Thymus (tissue), 14 donors: ENCODE results near the gene STK40. TPM values are rescaled to one million over a fixed set of nuclear protein-coding genes. Genes with fewer than 3 reads are reported as not detected.

Experiments
- DNase-seq, 9 donors: peaks; one replicate each; pipeline ENCODE4 v3.0.0-alpha.2; 2013; ENCODE audit warnings: low spot score in 9 of 9, low read depth in 6 of 9, missing footprints in 1 of 9
- H3K27ac ChIP-seq, 2 donors: one replicate each; pipeline ENCODE4 v1.5.1; 2013; ENCODE audit warnings: control low read depth in 1 of 2, low read depth in 1 of 2, low read length in 1 of 2, mild to moderate bottlenecking in 1 of 2, moderate library complexity in 1 of 2
- H3K27me3 ChIP-seq, 2 donors: one replicate each; pipeline ENCODE4 v1.5.1; 2013; ENCODE audit warnings: low read length in 1 of 2; ENCODE audit not compliant: control insufficient read depth in 2 of 2, insufficient read depth in 1 of 2
- H3K36me3 ChIP-seq, 2 donors: one replicate each; pipeline ENCODE4 v1.5.1; 2013; ENCODE audit warnings: low read length in 1 of 2, mild to moderate bottlenecking in 1 of 2, moderate library complexity in 1 of 2; ENCODE audit not compliant: control insufficient read depth in 2 of 2, insufficient read depth in 2 of 2
- H3K4me1 ChIP-seq, 2 donors: one replicate each; pipeline ENCODE4 v1.5.1; 2013; ENCODE audit warnings: low read length in 2 of 2; ENCODE audit not compliant: control insufficient read depth in 2 of 2, insufficient read depth in 2 of 2
- H3K4me3 ChIP-seq, 2 donors: one replicate each; pipeline ENCODE4 v1.5.1; 2013; ENCODE audit warnings: low read length in 2 of 2, control low read depth in 1 of 2, mild to moderate bottlenecking in 1 of 2
- H3K9me3 ChIP-seq, 2 donors: one replicate each; pipeline ENCODE4 v1.5.1; 2013; ENCODE audit warnings: low read length in 1 of 2, mild to moderate bottlenecking in 1 of 2; ENCODE audit not compliant: control insufficient read depth in 2 of 2, insufficient read depth in 1 of 2
- WGBS: extraction: QIAGEN DNeasy Blood & Tissue Kit; methylation state at CpG from one replicate; pipeline ENCODE4 v1.1.7; 2013; 5-methylcytosine and 5-hydroxymethylcytosine counted together
- long read RNA-seq, 10 donors: transcript quantifications; one replicate each; lab custom pipeline, GENCODE V29; 2026
- polyA plus RNA-seq: library from polyadenylated mRNA; stranded (reverse); fragments of 200-250 nt; gene quantifications from one replicate; pipeline ENCODE4 v1.2.3, GENCODE V29; 2013
- total RNA-seq: library from RNA; stranded (reverse); fragments of 120-200 nt; gene quantifications from one replicate; pipeline ENCODE4 v1.2.4, GENCODE V29; 2013
- donor health status: healthy.

STK40 gene
- total RNA-seq (17.6 TPM), polyA plus RNA-seq (20.7 TPM)
- long read RNA-seq, donor 1, result 0 reads
- long read RNA-seq, donor 2, transcript STK40-204 (11 exons, 3,621 nt), result major isoform, 11 of 11 reads
- long read RNA-seq, donor 2, partial matches to known transcripts, result 0 of 11 reads
- long read RNA-seq, donor 2, other reads (novel, unspliced or antisense), result 0 of 11 reads
- long read RNA-seq, donor 3, transcript STK40-204 (11 exons, 3,621 nt), result major isoform, 9 of 10 reads
- long read RNA-seq, donor 3, partial matches to known transcripts, result 0 of 10 reads
- long read RNA-seq, donor 3, other reads (novel, unspliced or antisense), result 0 of 10 reads
- long read RNA-seq, donor 4, partial matches to known transcripts, result 0 of 1 reads
- long read RNA-seq, donor 4, other reads (novel, unspliced or antisense), result 0 of 1 reads
- long read RNA-seq, donor 5, transcript STK40-204 (11 exons, 3,621 nt), result major isoform, 6 of 7 reads
- long read RNA-seq, donor 5, partial matches to known transcripts, result 0 of 7 reads
- long read RNA-seq, donor 5, other reads (novel, unspliced or antisense), result 0 of 7 reads
- long read RNA-seq, donor 6, partial matches to known transcripts, result 0 of 2 reads
- long read RNA-seq, donor 6, other reads (novel, unspliced or antisense), result 0 of 2 reads
- long read RNA-seq, donor 7, partial matches to known transcripts, result 0 of 2 reads
- long read RNA-seq, donor 7, other reads (novel, unspliced or antisense), result 0 of 2 reads
- long read RNA-seq, donor 8, partial matches to known transcripts, result 0 of 2 reads
- long read RNA-seq, donor 8, other reads (novel, unspliced or antisense), result 0 of 2 reads
- long read RNA-seq, donor 9, partial matches to known transcripts, result 0 of 4 reads
- long read RNA-seq, donor 9, other reads (novel, unspliced or antisense), result 0 of 4 reads
- long read RNA-seq, donor 10, transcript STK40-204 (11 exons, 3,621 nt), result major isoform, 6 of 6 reads
- long read RNA-seq, donor 10, partial matches to known transcripts, result 0 of 6 reads
- long read RNA-seq, donor 10, other reads (novel, unspliced or antisense), result 0 of 6 reads

GRCh38 chr1:36385410-36386264 is at the start of gene STK40:
Gene STK40, minus strand, starts transcription at chr1:36385924. Its CDS starts 24,592 bp downstream, at chr1:36361332.
- whole genome bisulfite sequencing, result under 1% methylated on average over 82 of the region's 82 CpGs
- Histone ChIP-seq H3K27me3 (no peaks in the 10 kb centered on the region), H3K4me1 (peaks cover 11 to 26% of the 10 kb centered on the region in 2 donors), H3K4me3 (peak within 1 kb of the TSS; percentile 67 to 74), H3K36me3 (peaks cover 3 to 4% of the 10 kb centered on the region in 2 donors), H3K27ac (peak within 1 kb of the TSS; percentile 79 to 90), H3K9me3 (no peaks in the 10 kb centered on the region)
- DNase-seq, result peak; percentile 94 to 99 (median 97)

- H3K9me3 ChIP-seq, result no peaks in the 10 kb centered on the region
- DNase-seq, result no peak
- no peaks in the 10 kb centered on the region for H3K4me1 ChIP-seq
- WGBS, result 72% methylated on average over 1 of the region's 1 CpG
- H3K27ac ChIP-seq, result no peak overlapping the region
- H3K4me3 ChIP-seq, result no peak overlapping the region
- H3K27me3 ChIP-seq, result no peaks in the 10 kb centered on the region
- H3K36me3 ChIP-seq, result no peaks in the 10 kb centered on the region
Observed at GRCh38 chr1:36433102-36433501, 47.4 kb upstream of the STK40 start.

DNA sequence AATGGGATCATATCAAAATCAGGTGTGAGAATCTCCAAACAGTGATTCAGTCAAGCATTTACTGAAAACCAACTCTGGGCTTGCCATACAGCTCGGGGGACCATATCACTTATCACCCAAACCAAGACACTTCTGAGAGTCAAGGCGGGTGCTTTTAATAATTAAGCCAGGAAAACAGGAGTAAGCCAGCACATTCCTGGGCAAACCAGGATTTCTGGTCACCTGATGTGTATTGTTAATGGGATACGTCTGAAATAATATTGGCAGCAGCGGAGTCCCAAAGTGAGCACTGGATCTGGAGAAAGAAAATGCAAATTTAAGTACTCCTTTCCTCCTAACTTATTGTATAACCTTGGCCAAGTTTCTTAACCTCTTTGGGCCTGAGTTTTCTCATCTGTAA is 46.9 kb upstream of the STK40 start:
- Histone ChIP-seq H3K27ac (no peak overlapping the region), H3K36me3 (no peaks in the 10 kb centered on the region)
- WGBS, result 99% methylated on average over 4 of the region's 4 CpGs

GRCh38 chr1:36425791-36426190 is 40.1 kb upstream of the STK40 start:
- peaks cover 0 to 4% of the 10 kb centered on the region in 2 donors for H3K36me3 ChIP-seq
- H3K27me3 ChIP-seq, result no peaks in the 10 kb centered on the region
- WGBS, result 89% methylated on average over 4 of the region's 4 CpGs
- no peak overlapping the region for H3K27ac ChIP-seq
- H3K4me1 ChIP-seq, result no peaks in the 10 kb centered on the region
- H3K9me3 ChIP-seq, result no peaks in the 10 kb centered on the region
- no peak overlapping the region for H3K4me3 ChIP-seq
- DNase-seq, result no peak

More for the DNA sequence above, 46.9 kb upstream of the STK40 start:
- no peaks in the 10 kb centered on the region for H3K4me1 ChIP-seq
- H3K9me3 ChIP-seq, result no peaks in the 10 kb centered on the region
- no peak overlapping the region for H3K4me3 ChIP-seq
- DNase-seq, result no peak
- H3K27me3 ChIP-seq, result no peaks in the 10 kb centered on the region

GRCh38 chr1:36421649-36422048 is 35.9 kb upstream of the STK40 start:
- peaks cover 0 to 4% of the 10 kb centered on the region in 2 donors for H3K36me3 ChIP-seq
- no peaks in the 10 kb centered on the region for H3K27me3 ChIP-seq
- H3K27ac ChIP-seq, result no peak overlapping the region
- 90% methylated on average over 7 of the region's 7 CpGs for WGBS
- H3K4me3 ChIP-seq, result no peak overlapping the region
- H3K9me3 ChIP-seq, result no peaks in the 10 kb centered on the region
- H3K4me1 ChIP-seq, result peaks cover 0 to 5% of the 10 kb centered on the region in 2 donors
- DNase-seq, result no peak

GRCh38 chr1:36420836-36421317 is 35.2 kb upstream of the STK40 start:
- 29% methylated on average over 13 of the region's 13 CpGs for WGBS
- H3K4me3 ChIP-seq, result no peak overlapping the region
- H3K4me1 ChIP-seq, result peaks cover 0 to 5% of the 10 kb centered on the region in 2 donors
- peak; percentile 56 to 91 (median 80) for DNase-seq
- no peak overlapping the region for H3K27ac ChIP-seq
- no peaks in the 10 kb centered on the region for H3K27me3 ChIP-seq
- H3K9me3 ChIP-seq, result no peaks in the 10 kb centered on the region
- peaks cover 0 to 4% of the 10 kb centered on the region in 2 donors for H3K36me3 ChIP-seq

GRCh38 chr1:36420409-36420808 is 34.7 kb upstream of the STK40 start:
- Histone ChIP-seq H3K9me3 (no peaks in the 10 kb centered on the region), H3K4me3 (no peak overlapping the region), H3K4me1 (peaks cover 0 to 5% of the 10 kb centered on the region in 2 donors), H3K36me3 (peaks cover 0 to 4% of the 10 kb centered on the region in 2 donors), H3K27ac (no peak overlapping the region), H3K27me3 (no peaks in the 10 kb centered on the region)
- peak in 1 of 9 donors; percentile 14 for DNase-seq
- 61% methylated on average over 5 of the region's 5 CpGs for WGBS

GRCh38 chr1:36419569-36419968 is 33.8 kb upstream of the STK40 start:
- H3K27ac ChIP-seq, result no peak overlapping the region
- H3K4me3 ChIP-seq, result no peak overlapping the region
- peaks cover 0 to 4% of the 10 kb centered on the region in 2 donors for H3K36me3 ChIP-seq
- no peaks in the 10 kb centered on the region for H3K27me3 ChIP-seq
- no peaks in the 10 kb centered on the region for H3K9me3 ChIP-seq
- DNase-seq, result no peak
- H3K4me1 ChIP-seq, result peaks cover 0 to 5% of the 10 kb centered on the region in 2 donors
- 87% methylated on average over 4 of the region's 4 CpGs for WGBS
